Liver (tissue), 9 donors: Measurements from ENCODE around the gene AMER2. TPM values are rescaled to one million over a fixed set of nuclear protein-coding genes. Genes with fewer than 3 reads are reported as not detected.

Source experiments
- DNase-seq: peaks from one replicate; pipeline ENCODE4 v3.0.0-alpha.2; 2017; ENCODE audit warnings: low spot score
- H3K27ac ChIP-seq, 2 donors: one replicate each; pipeline ENCODE4 v1.7.0; 2013; ENCODE audit warnings: inconsistent platforms in 2 of 2, low read length in 2 of 2, control low read depth in 1 of 2, low read depth in 1 of 2, mild to moderate bottlenecking in 1 of 2
- H3K27me3 ChIP-seq, 4 donors: one replicate each; pipeline versions ENCODE4 v1.6.1 to v1.7.0; 2013; ENCODE audit warnings: low read length in 3 of 4, inconsistent platforms in 1 of 4, mild to moderate bottlenecking in 1 of 4, moderate library complexity in 1 of 4; ENCODE audit not compliant: control insufficient read depth in 4 of 4, insufficient read depth in 4 of 4
- H3K36me3 ChIP-seq, 4 donors: one replicate each; pipeline versions ENCODE4 v1.6.1 to v1.7.0; 2013; ENCODE audit warnings: low read length in 3 of 4, mild to moderate bottlenecking in 3 of 4, low read depth in 1 of 4, moderate library complexity in 1 of 4; ENCODE audit not compliant: control insufficient read depth in 4 of 4, insufficient read depth in 3 of 4
- H3K4me1 ChIP-seq, 4 donors: one replicate each; pipeline versions ENCODE4 v1.6.1 to v1.7.0; 2013; ENCODE audit warnings: low read length in 3 of 4, mild to moderate bottlenecking in 3 of 4, moderate library complexity in 1 of 4; ENCODE audit not compliant: control insufficient read depth in 4 of 4, insufficient read depth in 4 of 4
- H3K4me3 ChIP-seq, 3 donors: one replicate each; pipeline versions ENCODE4 v1.6.1 to v1.7.0; 2013; ENCODE audit warnings: low read length in 3 of 3, control low read depth in 1 of 3, low read depth in 1 of 3, mild to moderate bottlenecking in 1 of 3
- H3K9ac ChIP-seq, 2 donors: one replicate each; pipeline ENCODE4 v1.7.0; 2013; ENCODE audit warnings: low read length in 2 of 2, mild to moderate bottlenecking in 2 of 2, moderate library complexity in 2 of 2, control low read depth in 1 of 2, low read depth in 1 of 2
- H3K9me3 ChIP-seq, 4 donors: one replicate each; pipeline versions ENCODE4 v1.6.1 to v1.7.0; 2013; ENCODE audit warnings: low read length in 3 of 4; ENCODE audit not compliant: control insufficient read depth in 4 of 4
- ATF3 ChIP-seq: IDR thresholded peaks from 2 replicates; pipeline ENCODE4 v1.6.1; 2016; ENCODE audit warnings: antibody characterized with exemption
- EGR1 ChIP-seq, 2 donors: IDR thresholded peaks; 2 replicates each; pipeline ENCODE4 v1.6.1; 2016 to 2018; ENCODE audit warnings: antibody characterized with exemption in 2 of 2, low read depth in 2 of 2
- FOXA1 ChIP-seq: IDR thresholded peaks from 2 replicates; pipeline ENCODE4 v1.6.1; 2016; ENCODE audit warnings: antibody characterized with exemption
- FOXA2 ChIP-seq: IDR thresholded peaks from 2 replicates; pipeline ENCODE4 v1.6.1; 2016; ENCODE audit warnings: antibody characterized with exemption
- GABPA ChIP-seq, 2 donors: IDR thresholded peaks in 1 of 2; conservative IDR thresholded peaks in 1 of 2; 2 replicates each; pipeline ENCODE4 v1.6.1; 2016; ENCODE audit warnings: antibody characterized with exemption in 2 of 2, mild to moderate bottlenecking in 1 of 2, moderate library complexity in 1 of 2
- HNF4A ChIP-seq, 2 donors: conservative IDR thresholded peaks; 2 replicates each; pipeline ENCODE4 v1.6.1; 2016; ENCODE audit warnings: antibody characterized with exemption in 2 of 2, mild to moderate bottlenecking in 2 of 2
- HNF4G ChIP-seq: IDR thresholded peaks from 2 replicates; pipeline ENCODE4 v1.6.1; 2016; ENCODE audit warnings: antibody characterized with exemption
- JUND ChIP-seq, 2 donors: IDR thresholded peaks; 2 replicates each; pipeline ENCODE4 v1.6.1; 2016; ENCODE audit warnings: antibody characterized with exemption in 2 of 2
- NR2F2 ChIP-seq: IDR thresholded peaks from 2 replicates; pipeline ENCODE4 v1.6.1; 2016; ENCODE audit warnings: antibody characterized with exemption
- RAD21 ChIP-seq, 2 donors: IDR thresholded peaks; 2 replicates each; pipeline ENCODE4 v1.6.1; 2016; ENCODE audit warnings: antibody characterized with exemption in 2 of 2, mild to moderate bottlenecking in 2 of 2
- REST ChIP-seq: IDR thresholded peaks from 2 replicates; pipeline ENCODE4 v1.6.1; 2016; ENCODE audit warnings: antibody characterized with exemption, mild to moderate bottlenecking
- RXRA ChIP-seq, 2 donors: IDR thresholded peaks; 2 replicates each; pipeline ENCODE4 v1.6.1; 2017 to 2018; ENCODE audit warnings: antibody characterized with exemption in 2 of 2, mild to moderate bottlenecking in 1 of 2
- SP1 ChIP-seq: IDR thresholded peaks from 2 replicates; pipeline ENCODE4 v1.6.1; 2018; ENCODE audit warnings: antibody characterized with exemption, mild to moderate bottlenecking
- TAF1 ChIP-seq: conservative IDR thresholded peaks from 2 replicates; pipeline ENCODE4 v1.6.1; 2016; ENCODE audit warnings: antibody characterized with exemption, mild to moderate bottlenecking
- YY1 ChIP-seq: IDR thresholded peaks from 2 replicates; pipeline ENCODE4 v1.6.1; 2016; ENCODE audit warnings: antibody characterized with exemption, mild to moderate bottlenecking
- WGBS: extraction: QIAGEN DNeasy Blood & Tissue Kit; methylation state at CpG from one replicate; pipeline ENCODE4 v1.1.7; 2013; 5-methylcytosine and 5-hydroxymethylcytosine counted together
- polyA plus RNA-seq, 2 donors: library from polyadenylated mRNA; stranded (reverse) in 1 of 2; unstranded in 1 of 2; fragments of 200-250 nt in 1 of 2; fragments of >200 nt in 1 of 2; fragmentation: Nextera tagmentation in 1 of 2; extraction: Ambion mirVana in 1 of 2; gene quantifications; one replicate each; pipeline versions ENCODE4 v1.2.1 to v1.2.3, GENCODE V29; 2013 to 2015
- total RNA-seq, 2 donors: library from RNA; depleted of rRNA; stranded (reverse); fragments of >200 nt; gene quantifications; one replicate each; pipeline ENCODE4 v1.2.3, GENCODE V29; 2014
- TF ChIP-seq, protein P1 (sequence below): fragments of 150-350 bp; IDR thresholded peaks from 2 replicates; pipeline ENCODE4 v1.5.1; 2017; ENCODE audit warnings: improper control_type of control experiment, low read depth, low read length; ENCODE audit not compliant: missing input control
- TF ChIP-seq, protein P2 (sequence below): IDR thresholded peaks from 2 replicates; pipeline ENCODE4 v1.6.1; 2016; ENCODE audit warnings: antibody characterized with exemption
- TF ChIP-seq, protein P3 (sequence below): IDR thresholded peaks from 2 replicates; pipeline ENCODE4 v1.6.1; 2016; ENCODE audit warnings: antibody characterized with exemption
- donor health status: healthy.
- donor health status: healthy.
- donor health status: healthy.
- donor health status: healthy.
- donor health status: healthy.

Gene AMER2
- total and polyA plus RNA-seq, 4 donors: not detected

DNA sequence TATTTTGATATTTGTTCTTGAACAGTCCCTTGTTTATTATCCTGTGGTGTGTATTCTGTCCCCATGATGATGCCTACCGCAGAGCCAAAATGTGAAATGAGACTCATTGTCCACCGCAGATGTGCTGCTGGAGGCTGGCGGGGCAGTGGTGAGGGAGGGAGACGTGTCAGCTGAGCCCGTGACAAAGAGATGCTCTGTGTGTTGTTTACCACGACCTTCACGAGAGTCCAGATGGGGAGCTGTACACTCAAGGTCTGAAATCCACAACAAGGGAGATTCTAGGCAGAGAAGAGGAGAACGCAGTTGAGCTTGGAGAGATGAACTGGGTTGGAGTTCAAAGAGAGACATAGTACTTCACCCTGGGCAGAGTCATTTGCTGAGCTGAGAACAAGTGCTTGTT, 20.8 kb upstream of the AMER2 start (continued):
- TF ChIP-seq, protein P1, sequence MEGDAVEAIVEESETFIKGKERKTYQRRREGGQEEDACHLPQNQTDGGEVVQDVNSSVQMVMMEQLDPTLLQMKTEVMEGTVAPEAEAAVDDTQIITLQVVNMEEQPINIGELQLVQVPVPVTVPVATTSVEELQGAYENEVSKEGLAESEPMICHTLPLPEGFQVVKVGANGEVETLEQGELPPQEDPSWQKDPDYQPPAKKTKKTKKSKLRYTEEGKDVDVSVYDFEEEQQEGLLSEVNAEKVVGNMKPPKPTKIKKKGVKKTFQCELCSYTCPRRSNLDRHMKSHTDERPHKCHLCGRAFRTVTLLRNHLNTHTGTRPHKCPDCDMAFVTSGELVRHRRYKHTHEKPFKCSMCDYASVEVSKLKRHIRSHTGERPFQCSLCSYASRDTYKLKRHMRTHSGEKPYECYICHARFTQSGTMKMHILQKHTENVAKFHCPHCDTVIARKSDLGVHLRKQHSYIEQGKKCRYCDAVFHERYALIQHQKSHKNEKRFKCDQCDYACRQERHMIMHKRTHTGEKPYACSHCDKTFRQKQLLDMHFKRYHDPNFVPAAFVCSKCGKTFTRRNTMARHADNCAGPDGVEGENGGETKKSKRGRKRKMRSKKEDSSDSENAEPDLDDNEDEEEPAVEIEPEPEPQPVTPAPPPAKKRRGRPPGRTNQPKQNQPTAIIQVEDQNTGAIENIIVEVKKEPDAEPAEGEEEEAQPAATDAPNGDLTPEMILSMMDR: no peak
- TF ChIP-seq NR2F2: no peak
- TF ChIP-seq, protein P2, sequence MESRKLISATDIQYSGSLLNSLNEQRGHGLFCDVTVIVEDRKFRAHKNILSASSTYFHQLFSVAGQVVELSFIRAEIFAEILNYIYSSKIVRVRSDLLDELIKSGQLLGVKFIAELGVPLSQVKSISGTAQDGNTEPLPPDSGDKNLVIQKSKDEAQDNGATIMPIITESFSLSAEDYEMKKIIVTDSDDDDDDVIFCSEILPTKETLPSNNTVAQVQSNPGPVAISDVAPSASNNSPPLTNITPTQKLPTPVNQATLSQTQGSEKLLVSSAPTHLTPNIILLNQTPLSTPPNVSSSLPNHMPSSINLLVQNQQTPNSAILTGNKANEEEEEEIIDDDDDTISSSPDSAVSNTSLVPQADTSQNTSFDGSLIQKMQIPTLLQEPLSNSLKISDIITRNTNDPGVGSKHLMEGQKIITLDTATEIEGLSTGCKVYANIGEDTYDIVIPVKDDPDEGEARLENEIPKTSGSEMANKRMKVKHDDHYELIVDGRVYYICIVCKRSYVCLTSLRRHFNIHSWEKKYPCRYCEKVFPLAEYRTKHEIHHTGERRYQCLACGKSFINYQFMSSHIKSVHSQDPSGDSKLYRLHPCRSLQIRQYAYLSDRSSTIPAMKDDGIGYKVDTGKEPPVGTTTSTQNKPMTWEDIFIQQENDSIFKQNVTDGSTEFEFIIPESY: no peak

DNA sequence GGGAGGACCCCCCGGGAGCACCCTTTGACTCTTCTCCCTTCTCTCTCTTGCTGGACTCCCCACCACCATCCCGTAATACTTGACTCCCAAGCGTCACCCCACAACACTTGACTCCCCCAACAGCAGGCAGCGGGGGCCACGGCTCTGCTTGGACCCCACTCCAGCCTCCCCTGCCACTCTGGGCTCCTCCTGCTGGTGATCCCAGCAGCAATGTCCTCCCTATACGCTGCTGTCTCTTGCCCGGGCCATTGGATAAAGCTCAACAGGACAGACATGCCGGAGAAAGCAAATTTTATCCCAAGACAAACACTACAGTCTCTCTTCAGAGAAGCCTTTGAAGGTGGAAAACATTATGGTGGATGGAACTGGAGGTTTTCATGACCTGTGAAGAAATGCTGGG, 20.4 kb upstream of the AMER2 start:
- no peaks in the 10 kb centered on the region for H3K4me1 ChIP-seq

More for the DNA sequence above, 20.4 kb upstream of the AMER2 start:
- WGBS: 83% methylated on average over 8 of the region's 8 CpGs
- no peak for DNase-seq
- H3K9ac ChIP-seq: no peak overlapping the region
- no peak overlapping the region for H3K4me3 ChIP-seq
- H3K9me3 ChIP-seq: peaks cover 0 to 2% (median 0%) of the 10 kb centered on the region in 4 donors
- no peaks in the 10 kb centered on the region for H3K36me3 ChIP-seq
- H3K27ac ChIP-seq: no peak overlapping the region
- TF ChIP-seq JUND (IDR thresholded peaks at IDR 0.05) (no peak), HNF4A (conservative IDR thresholded peaks at IDR 0.05) (no peak), ATF3 (no peak), SP1 (no peak), EGR1 (IDR thresholded peaks at IDR 0.05; ENCODE audit: low read depth in 2 of 2) (no peak), GABPA (IDR thresholded peaks at IDR 0.05 in 1 of 2, conservative IDR thresholded peaks at IDR 0.05 in 1 of 2) (no peak), HNF4G (no peak), RXRA (IDR thresholded peaks at IDR 0.05) (no peak), TAF1 (no peak), YY1 (no peak), NR2F2 (no peak), FOXA2 (no peak), RAD21 (IDR thresholded peaks at IDR 0.05) (no peak), FOXA1 (no peak), REST (no peak)
- TF ChIP-seq, protein P1: no peak
- TF ChIP-seq, protein P2: no peak
- TF ChIP-seq, protein P3, sequence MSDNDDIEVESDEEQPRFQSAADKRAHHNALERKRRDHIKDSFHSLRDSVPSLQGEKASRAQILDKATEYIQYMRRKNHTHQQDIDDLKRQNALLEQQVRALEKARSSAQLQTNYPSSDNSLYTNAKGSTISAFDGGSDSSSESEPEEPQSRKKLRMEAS: no peak
- peaks cover 0 to 3% (median 0%) of the 10 kb centered on the region in 4 donors for H3K27me3 ChIP-seq
